Measurements from ENCODE around the gene DKKL1. TPM values are rescaled to one million over a fixed set of nuclear protein-coding genes. Genes with fewer than 3 reads are reported as not detected.
"Not testable (repeated sequence)": the region's sequence is repeated elsewhere in the genome, so short reads cannot be mapped to it uniquely, and the experiment has no call there.

DKKL1 gene
- polyA plus RNA-seq (ENCODE audit: insufficient read length in 4 of 4), result 1 to 10 TPM; 3.3 to 6.9 (median 5.4) TPM

GRCh38 chr19:49363268-49364082 lies at the start of gene DKKL1:
Gene DKKL1, plus strand, starts transcription at chr19:49363877. Its CDS starts 122 bp downstream, at chr19:49363999.
- peak; percentile 95 to 97 (median 96) for DNase-seq (ENCODE audit: low read depth in 4 of 4, low spot score in 3 of 4)

GRCh38 chr19:49315111-49315510 lies 48.6 kb upstream of the DKKL1 start:
- DNase-seq (ENCODE audit: low read depth in 4 of 4, low spot score in 3 of 4), result no peak

GRCh38 chr19:49316284-49316683 lies 47.4 kb upstream of the DKKL1 start:
- no peak for DNase-seq (ENCODE audit: low read depth in 4 of 4, low spot score in 3 of 4)

- DNase-seq (ENCODE audit: low read depth in 4 of 4, low spot score in 3 of 4), result no peak
These were observed 45.4 kb upstream of the DKKL1 start for GRCh38 chr19:49318296-49318695.

- DNase-seq (ENCODE audit: low read depth in 4 of 4, low spot score in 3 of 4), result no peak
These were observed 38.7 kb upstream of the DKKL1 start, which contains the start of gene SLC6A16 for GRCh38 chr19:49324801-49325576. Gene SLC6A16, minus strand, starts transcription at chr19:49325191. Its CDS starts 13,844 bp downstream, at chr19:49311347.

GRCh38 chr19:49325756-49326155 lies 37.9 kb upstream of the DKKL1 start:
- DNase-seq (ENCODE audit: low read depth in 4 of 4, low spot score in 3 of 4), result not testable (repeated sequence)

- no peak for DNase-seq (ENCODE audit: low read depth in 4 of 4, low spot score in 3 of 4)
These were observed 37.4 kb upstream of the DKKL1 start for GRCh38 chr19:49326165-49326704.

- DNase-seq (ENCODE audit: low read depth in 4 of 4, low spot score in 3 of 4), result no peak
These were observed 35.7 kb upstream of the DKKL1 start for GRCh38 chr19:49327878-49328544.

- no peak for DNase-seq (ENCODE audit: low read depth in 4 of 4, low spot score in 3 of 4)
These were observed 34.9 kb upstream of the DKKL1 start for GRCh38 chr19:49328741-49329140.

- DNase-seq (ENCODE audit: low read depth in 4 of 4, low spot score in 3 of 4), result not testable (repeated sequence)
These were observed 32.5 kb upstream of the DKKL1 start for GRCh38 chr19:49331187-49331586.

- peak in 1 of 4 donors; percentile 34 for DNase-seq (ENCODE audit: low read depth in 4 of 4, low spot score in 3 of 4)
These were observed 32.0 kb upstream of the DKKL1 start for GRCh38 chr19:49331616-49332055.

GRCh38 chr19:49332691-49333417 lies 30.8 kb upstream of the DKKL1 start:
- DNase-seq (ENCODE audit: low read depth in 4 of 4, low spot score in 3 of 4), result not testable (repeated sequence)

- DNase-seq (ENCODE audit: low read depth in 4 of 4, low spot score in 3 of 4), result no peak
These were observed 30.3 kb upstream of the DKKL1 start for GRCh38 chr19:49333418-49333805.

GRCh38 chr19:49333811-49334288 lies 29.8 kb upstream of the DKKL1 start:
- no peak for DNase-seq (ENCODE audit: low read depth in 4 of 4, low spot score in 3 of 4)

GRCh38 chr19:49335071-49335783 lies 28.4 kb upstream of the DKKL1 start, which contains the start of gene CD37:
Gene CD37, plus strand, starts transcription at chr19:49335406. Its CDS starts 135 bp downstream, at chr19:49335541.
- DNase-seq (ENCODE audit: low read depth in 4 of 4, low spot score in 3 of 4), result no peak

- no peak for DNase-seq (ENCODE audit: low read depth in 4 of 4, low spot score in 3 of 4)
These were observed 27.7 kb upstream of the DKKL1 start for GRCh38 chr19:49335784-49336481.

- DNase-seq (ENCODE audit: low read depth in 4 of 4, low spot score in 3 of 4), result no peak
These were observed 27.0 kb upstream of the DKKL1 start for GRCh38 chr19:49336482-49337266.

All from right renal pelvis (tissue), 4 donors.